H1 (cell line): ENCODE results near the gene KLK6. TPM values are rescaled to one million over a fixed set of nuclear protein-coding genes. Genes with fewer than 3 reads are reported as not detected.

Source experiments
- polyA plus RNA-seq, 7 experiments: library from polyadenylated mRNA; depleted of rRNA in 3 of 7; stranded (reverse) in 5 of 7; unstranded in 2 of 7; fragments of >200 nt in 5 of 7; fragments of 200-250 nt in 2 of 7; gene quantifications; 1 replicate in 5 of 7; 2 replicates in 1 of 7; 4 replicates in 1 of 7; pipeline versions ENCODE4 v1.2.1 to v1.2.3, GENCODE V29; 2011 to 2013; ENCODE audit warnings: missing spikeins in 2 of 7, mixed read lengths in 2 of 7
- total RNA-seq: library from RNA; stranded (reverse); fragmentation: NEBNext Ultra II Directional; extraction: Animal tissue kit (Norgen Biotek cat#: 25700); gene quantifications from 2 replicates; pipeline ENCODE4 v1.2.1, GENCODE V29; 2021

Gene KLK6
- total and polyA plus RNA-seq, 2 of the 8 experiments (the other 6 are each of a cell fraction or from before 2014, with no cell fraction given): 0.69 to 3.2 TPM

Other genes starting within 250 kb of the KLK6 start
- gene SHANK1, start 249.8 kb downstream of the KLK6 start, total RNA-seq: 3.7 and 3.9 TPM in 2 replicates
- gene SHANK1, start 249.8 kb downstream of the KLK6 start, polyA plus RNA-seq (2011; rRNA removed): 1.1 and 1.2 TPM in 2 replicates
- gene CLEC11A, start 246.2 kb downstream of the KLK6 start, total RNA-seq: 4.3 and 5.2 TPM in 2 replicates
- 17.4 and 22.5 TPM in 2 replicates for gene CLEC11A, start 246.2 kb downstream of the KLK6 start, polyA plus RNA-seq (2011; rRNA removed)
- gene GPR32, start 199.1 kb downstream of the KLK6 start, total RNA-seq: not detected in 2 replicates
- not detected in 2 replicates for gene GPR32, start 199.1 kb downstream of the KLK6 start, polyA plus RNA-seq (2011; rRNA removed)
- gene ACP4, start 179.2 kb downstream of the KLK6 start, total RNA-seq: not detected in 2 replicates
- gene ACP4, start 179.2 kb downstream of the KLK6 start, polyA plus RNA-seq (2011; rRNA removed): not detected in 2 replicates
- 3.4 and 4.8 TPM in 2 replicates for gene KLK1, start 145.8 kb downstream of the KLK6 start, total RNA-seq
- 4.0 and 5.8 TPM in 2 replicates for gene KLK1, start 145.8 kb downstream of the KLK6 start, polyA plus RNA-seq (2011; rRNA removed)
- not detected in 2 replicates for gene KLK15, start 136.0 kb downstream of the KLK6 start, total RNA-seq
- not detected in 2 replicates for gene KLK15, start 136.0 kb downstream of the KLK6 start, polyA plus RNA-seq (2011; rRNA removed)
- not detected in 2 replicates for gene KLK3, start 114.7 kb downstream of the KLK6 start, total RNA-seq
- 0.08 and 0.25 TPM in 2 replicates for gene KLK3, start 114.7 kb downstream of the KLK6 start, polyA plus RNA-seq (2011; rRNA removed)
- gene KLK2, start 96.2 kb downstream of the KLK6 start, total RNA-seq: not detected in 2 replicates
- 0.20 and 0.36 TPM in 2 replicates for gene KLK2, start 96.2 kb downstream of the KLK6 start, polyA plus RNA-seq (2011; rRNA removed)
- 1.3 TPM in 1 of 2 replicates, not detected in the other for gene KLK4, start 58.2 kb downstream of the KLK6 start, total RNA-seq
- 0.44 and 6.8 TPM in 2 replicates for gene KLK4, start 58.2 kb downstream of the KLK6 start, polyA plus RNA-seq (2011; rRNA removed)
- gene KLK5, start 16.6 kb downstream of the KLK6 start, total RNA-seq: 0.55 and 0.76 TPM in 2 replicates
- 1.7 and 2.0 TPM in 2 replicates for gene KLK5, start 16.6 kb downstream of the KLK6 start, polyA plus RNA-seq (2011; rRNA removed)
- 0.55 and 0.73 TPM in 2 replicates for gene KLK7, start 14.3 kb upstream of the KLK6 start, total RNA-seq
- gene KLK7, start 14.3 kb upstream of the KLK6 start, polyA plus RNA-seq (2011; rRNA removed): 1.4 and 2.1 TPM in 2 replicates
- 2.1 and 2.9 TPM in 2 replicates for gene KLK8, start 32.0 kb upstream of the KLK6 start, total RNA-seq
- gene KLK8, start 32.0 kb upstream of the KLK6 start, polyA plus RNA-seq (2011; rRNA removed): 3.6 and 7.1 TPM in 2 replicates
- 4.5 and 4.8 TPM in 2 replicates for gene KLK10, start 50.1 kb upstream of the KLK6 start, total RNA-seq
- 9.7 and 12.4 TPM in 2 replicates for gene KLK10, start 50.1 kb upstream of the KLK6 start, polyA plus RNA-seq (2011; rRNA removed)
- gene KLK11, start 57.0 kb upstream of the KLK6 start, total RNA-seq: not detected in 2 replicates
- gene KLK11, start 57.0 kb upstream of the KLK6 start, polyA plus RNA-seq (2011; rRNA removed): 0.38 and 0.45 TPM in 2 replicates
- gene KLK12, start 65.4 kb upstream of the KLK6 start, total RNA-seq: not detected in 2 replicates
- gene KLK12, start 65.4 kb upstream of the KLK6 start, polyA plus RNA-seq (2011; rRNA removed): 0.24 TPM in 1 of 2 replicates, not detected in the other
- gene KLK13, start 95.5 kb upstream of the KLK6 start, total RNA-seq: 4.2 and 5.0 TPM in 2 replicates
- gene KLK13, start 95.5 kb upstream of the KLK6 start, polyA plus RNA-seq (2011; rRNA removed): 4.5 and 4.6 TPM in 2 replicates
- 0.40 and 1.2 TPM in 2 replicates for gene KLK14, start 113.3 kb upstream of the KLK6 start, total RNA-seq
- 0.09 and 0.22 TPM in 2 replicates for gene KLK14, start 113.3 kb upstream of the KLK6 start, polyA plus RNA-seq (2011; rRNA removed)
- gene CTU1, start 138.8 kb upstream of the KLK6 start, total RNA-seq: 7.2 and 8.1 TPM in 2 replicates
- 4.6 and 6.6 TPM in 2 replicates for gene CTU1, start 138.8 kb upstream of the KLK6 start, polyA plus RNA-seq (2011; rRNA removed)
- gene SIGLEC9, start 155.3 kb upstream of the KLK6 start, total RNA-seq: not detected in 2 replicates
- 0.05 TPM in 1 of 2 replicates, not detected in the other for gene SIGLEC9, start 155.3 kb upstream of the KLK6 start, polyA plus RNA-seq (2011; rRNA removed)
- not detected in 2 replicates for gene SIGLEC7, start 172.7 kb upstream of the KLK6 start, total RNA-seq
- gene SIGLEC7, start 172.7 kb upstream of the KLK6 start, polyA plus RNA-seq (2011; rRNA removed): not detected in 2 replicates